Measurements from ENCODE around the gene TMEM132E. TPM values are rescaled to one million over a fixed set of nuclear protein-coding genes. Genes with fewer than 3 reads are reported as not detected.

Gene TMEM132E, protein sequence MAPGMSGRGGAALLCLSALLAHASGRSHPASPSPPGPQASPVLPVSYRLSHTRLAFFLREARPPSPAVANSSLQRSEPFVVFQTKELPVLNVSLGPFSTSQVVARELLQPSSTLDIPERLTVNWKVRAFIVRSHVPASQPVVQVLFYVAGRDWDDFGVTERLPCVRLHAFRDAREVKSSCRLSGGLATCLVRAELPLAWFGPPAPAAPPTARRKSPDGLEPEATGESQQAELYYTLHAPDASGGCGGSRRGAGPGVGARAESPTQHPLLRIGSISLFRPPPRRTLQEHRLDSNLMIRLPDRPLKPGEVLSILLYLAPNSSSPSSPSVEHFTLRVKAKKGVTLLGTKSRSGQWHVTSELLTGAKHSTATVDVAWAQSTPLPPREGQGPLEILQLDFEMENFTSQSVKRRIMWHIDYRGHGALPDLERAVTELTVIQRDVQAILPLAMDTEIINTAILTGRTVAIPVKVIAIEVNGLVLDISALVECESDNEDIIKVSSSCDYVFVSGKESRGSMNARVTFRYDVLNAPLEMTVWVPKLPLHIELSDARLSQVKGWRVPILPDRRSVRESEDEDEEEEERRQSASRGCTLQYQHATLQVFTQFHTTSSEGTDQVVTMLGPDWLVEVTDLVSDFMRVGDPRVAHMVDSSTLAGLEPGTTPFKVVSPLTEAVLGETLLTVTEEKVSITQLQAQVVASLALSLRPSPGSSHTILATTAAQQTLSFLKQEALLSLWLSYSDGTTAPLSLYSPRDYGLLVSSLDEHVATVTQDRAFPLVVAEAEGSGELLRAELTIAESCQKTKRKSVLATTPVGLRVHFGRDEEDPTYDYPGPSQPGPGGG (N-terminal part only)
- 0.31 and 0.45 TPM in 2 replicates for total RNA-seq (2021; fragmentation: NEBNext Ultra II Directional; extraction: Animal tissue kit (Norgen Biotek cat#: 25700))
- polyA plus RNA-seq (2011; rRNA removed), result 0.60 and 0.67 TPM in 2 replicates
- polyA plus RNA-seq (2011; cell fraction: cytosol; rRNA removed), result 0.35 TPM
- 2.6 TPM for polyA plus RNA-seq (2011; cell fraction: nucleus; rRNA removed)
- polyA plus RNA-seq (2012, experiment 1 of 2), result 0.18 to 0.65 TPM (median 0.55 TPM) in 4 replicates
- polyA plus RNA-seq (2012, experiment 2 of 2), result 0.26 TPM
- polyA plus RNA-seq (2013, experiment 1 of 2), result 0.32 TPM
- polyA plus RNA-seq (2013, experiment 2 of 2), result 0.17 TPM
- polyA minus RNA-seq (2011; rRNA and poly(A)+ RNA removed), result 0.24 and 0.69 TPM in 2 replicates
- 0.22 TPM for polyA minus RNA-seq (2011; cell fraction: cytosol; rRNA and poly(A)+ RNA removed)
- 0.40 TPM for polyA minus RNA-seq (2011; cell fraction: nucleus; rRNA and poly(A)+ RNA removed)
- long read RNA-seq, experiment 1, result 0 reads
- long read RNA-seq, experiment 2, result 0 reads

DNA sequence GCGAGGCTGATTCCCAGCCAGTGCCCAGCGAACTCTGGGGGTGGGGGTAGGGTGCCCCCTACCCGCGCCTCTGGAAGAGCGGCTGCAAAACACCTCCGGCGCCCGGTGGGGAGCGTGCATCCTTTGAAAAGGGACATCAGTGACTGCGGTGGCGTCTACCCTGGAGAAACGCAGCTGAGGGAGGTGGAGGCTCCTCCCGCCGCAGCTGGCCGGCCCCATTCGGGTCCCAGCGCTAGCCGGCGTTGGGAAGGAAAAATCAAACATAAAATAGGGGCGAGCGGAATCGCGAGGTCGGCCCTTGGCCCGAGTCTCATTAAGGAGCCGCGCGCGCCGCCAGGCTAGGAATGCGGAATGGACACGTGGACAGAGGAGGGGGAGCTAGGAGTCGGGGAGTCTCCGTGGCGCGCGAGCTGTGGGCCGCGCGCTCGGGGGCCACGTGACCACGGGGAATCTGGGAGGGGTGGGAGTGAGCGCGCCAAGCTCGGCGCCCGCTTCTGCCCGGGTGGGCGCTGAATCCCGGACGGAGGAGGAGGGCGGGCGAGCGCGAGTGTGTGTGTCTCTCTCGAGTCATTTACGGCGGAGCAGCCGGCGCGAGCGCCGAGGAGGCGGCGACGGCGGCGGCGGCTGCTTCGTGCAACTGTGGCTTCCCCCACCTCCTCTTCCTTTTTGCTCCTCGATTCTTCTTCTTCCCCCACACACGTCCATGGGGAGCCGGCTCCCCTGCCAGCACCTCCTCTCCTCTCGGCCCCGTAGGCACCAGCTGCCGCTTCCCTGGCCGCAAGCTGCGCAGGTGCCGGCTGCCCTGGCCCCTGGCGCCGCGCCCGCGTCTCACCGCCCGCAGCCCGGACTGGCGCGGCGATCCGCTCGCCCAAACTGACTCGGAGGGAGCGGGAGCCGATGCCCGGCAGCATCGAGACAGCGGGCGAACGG, at the start of gene TMEM132E:
TMEM132E (plus strand) TSS at position 566 of the 930 bp plus-strand sequence. CDS start 1,495 bp downstream, outside the sequence.
- WGBS, 2 experiments (ENCODE audit: extremely low coverage in 1 of 2, insufficient coverage in 1 of 2, insufficient read length in 1 of 2, insufficient replicate concordance in 2 of 2, low coverage in 1 of 2, low lambda C conversion rate in 2 of 2, missing lambda C conversion rate in 1 of 2), result 1% methylated on average over 51 of the region's 101 CpGs; no CpG with 5 or more reads in 1 of the 2 experiments
- Histone ChIP-seq H3K36me3 (ENCODE audit: control insufficient read depth in 2 of 4, insufficient read depth in 4 of 4, low read length in 3 of 4) (peaks cover 0 to 4% (median 0%) of the 10 kb centered on the region in 4 experiments; a peak in 1 of 8 replicates), H3K27ac (ENCODE audit: low read depth, low read length) (no peak within 1 kb of the TSS), H3K14ac (ENCODE audit: insufficient read length) (no peak within 1 kb of the TSS), H3K27me3 (replicated peaks in 1 of 4; ENCODE audit: control insufficient read depth in 3 of 4, extremely low read depth in 1 of 4, insufficient read depth in 3 of 4, low read length in 3 of 4) (peaks cover 68 to 96% (median 90%) of the 10 kb centered on the region in 4 experiments), H2BK12ac (ENCODE audit: low read depth, low read length) (no peak within 1 kb of the TSS), H3K4ac (replicated peaks; ENCODE audit: insufficient read length, low read depth, low read length) (no peak within 1 kb of the TSS), H4K5ac (ENCODE audit: insufficient read length, low read depth, low read length) (no peak within 1 kb of the TSS), H3K23me2 (ENCODE audit: low read depth, low read length) (peaks cover 29% of the 10 kb centered on the region; the same call in 1 of the 2 replicates), H3K9me3 (ENCODE audit: insufficient read depth in 2 of 2, low read depth in 1 of 2, low read length in 1 of 2) (no peaks in the 10 kb centered on the region), H4K20me1 (replicated peaks in 1 of 2; ENCODE audit: control insufficient read depth in 1 of 2, insufficient read depth in 2 of 2, low read length in 2 of 2) (peaks cover 9 to 24% of the 10 kb centered on the region in 2 experiments), H3K4me3 (ENCODE audit: extremely low read depth in 1 of 4, insufficient read depth in 2 of 4, low read depth in 3 of 4, low read length in 4 of 4) (peak within 1 kb of the TSS; percentile 28 to 63 (median 44)), H2BK15ac (ENCODE audit: low read length) (no peak within 1 kb of the TSS; the same call in 1 of the 2 replicates), H2BK5ac (ENCODE audit: low read depth, low read length) (no peak within 1 kb of the TSS), H2AK5ac (ENCODE audit: low read depth, low read length) (no peak within 1 kb of the TSS), H3K9ac (replicated peaks in 1 of 4; ENCODE audit: extremely low read depth in 1 of 4, low read depth in 3 of 4, low read length in 3 of 4) (no peak within 1 kb of the TSS), H3K79me1 (ENCODE audit: low read depth, low read length) (no peaks in the 10 kb centered on the region), H3K79me2 (ENCODE audit: control insufficient read depth in 1 of 2, insufficient read depth in 2 of 2, low read length in 2 of 2) (no peaks in the 10 kb centered on the region), H4K8ac (ENCODE audit: extremely low read depth, insufficient read depth, low read length) (no peak within 1 kb of the TSS; the same call in 1 of the 2 replicates), H4K91ac (replicated peaks; ENCODE audit: insufficient read length, low read length) (no peak within 1 kb of the TSS), H3K56ac (replicated peaks; ENCODE audit: insufficient read length, low read depth, low read length) (no peak within 1 kb of the TSS), H3K23ac (ENCODE audit: insufficient read length) (no peak within 1 kb of the TSS), H3K18ac (ENCODE audit: extremely low read depth, low read length) (peak within 1 kb of the TSS; percentile 78), H2BK120ac (replicated peaks; ENCODE audit: low read depth, low read length) (no peak within 1 kb of the TSS), H2AFZ (ENCODE audit: low read length) (no peak within 1 kb of the TSS), H3K4me1 (replicated peaks in 1 of 4; ENCODE audit: control insufficient read depth in 3 of 4, insufficient read depth in 4 of 4, low read length in 3 of 4) (peaks cover 10 to 40% (median 25%) of the 10 kb centered on the region in 4 experiments), H3K4me2 (ENCODE audit: insufficient read depth in 1 of 2, low read depth in 2 of 2, low read length in 2 of 2) (peak within 1 kb of the TSS; percentile 75 to 86), H2BK20ac (ENCODE audit: low read length) (no peak within 1 kb of the TSS)
- ChIA-PET CTCF (ENCODE audit: partially characterized antibody) (interaction anchor here (0.6 to 2.0 kb wide), 15 partner anchors 8 to 530 kb away, joined by 3 to 8 read pairs (median 3); no protein-coding TSS in a partner anchor), POLR2A (ENCODE audit: partially characterized antibody) (interaction anchor here (0.6 to 1.8 kb wide), 6 partner anchors 12 to 54 kb away, joined by 3 to 5 read pairs (median 3); no protein-coding TSS in a partner anchor)
- DNase-seq (ENCODE audit: low read depth in 1 of 2, low spot score in 2 of 2) (peak in 1 of 2 experiments; percentile 75), FAIRE-seq (no peak)
- TF ChIP-seq GTF2F1 (IDR thresholded peaks at IDR 0.05; ENCODE audit: borderline replicate concordance, low read depth, low read length) (no peak), BCL11A (IDR thresholded peaks at IDR 0.05; ENCODE audit: low read depth in 2 of 2, low read length in 2 of 2) (no peak)
- TF ChIP-seq, protein P1, sequence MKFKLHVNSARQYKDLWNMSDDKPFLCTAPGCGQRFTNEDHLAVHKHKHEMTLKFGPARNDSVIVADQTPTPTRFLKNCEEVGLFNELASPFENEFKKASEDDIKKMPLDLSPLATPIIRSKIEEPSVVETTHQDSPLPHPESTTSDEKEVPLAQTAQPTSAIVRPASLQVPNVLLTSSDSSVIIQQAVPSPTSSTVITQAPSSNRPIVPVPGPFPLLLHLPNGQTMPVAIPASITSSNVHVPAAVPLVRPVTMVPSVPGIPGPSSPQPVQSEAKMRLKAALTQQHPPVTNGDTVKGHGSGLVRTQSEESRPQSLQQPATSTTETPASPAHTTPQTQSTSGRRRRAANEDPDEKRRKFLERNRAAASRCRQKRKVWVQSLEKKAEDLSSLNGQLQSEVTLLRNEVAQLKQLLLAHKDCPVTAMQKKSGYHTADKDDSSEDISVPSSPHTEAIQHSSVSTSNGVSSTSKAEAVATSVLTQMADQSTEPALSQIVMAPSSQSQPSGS (IDR thresholded peaks at IDR 0.05; ENCODE audit: low read length), result no peak

All from H1 (cell line).